Activated CD8-positive, alpha-beta memory T cell treated with anti-CD3 and anti-CD28 coated beads, Interleukin-2, amount 50 U/mL, for 1 hour (primary cell): ENCODE data around the gene GRHL1.

Experiments
- DNase-seq: peaks from one replicate; pipeline ENCODE4 v3.0.0-alpha.2; 2020; ENCODE audit errors: extremely low read depth

Gene GRHL1

DNA sequence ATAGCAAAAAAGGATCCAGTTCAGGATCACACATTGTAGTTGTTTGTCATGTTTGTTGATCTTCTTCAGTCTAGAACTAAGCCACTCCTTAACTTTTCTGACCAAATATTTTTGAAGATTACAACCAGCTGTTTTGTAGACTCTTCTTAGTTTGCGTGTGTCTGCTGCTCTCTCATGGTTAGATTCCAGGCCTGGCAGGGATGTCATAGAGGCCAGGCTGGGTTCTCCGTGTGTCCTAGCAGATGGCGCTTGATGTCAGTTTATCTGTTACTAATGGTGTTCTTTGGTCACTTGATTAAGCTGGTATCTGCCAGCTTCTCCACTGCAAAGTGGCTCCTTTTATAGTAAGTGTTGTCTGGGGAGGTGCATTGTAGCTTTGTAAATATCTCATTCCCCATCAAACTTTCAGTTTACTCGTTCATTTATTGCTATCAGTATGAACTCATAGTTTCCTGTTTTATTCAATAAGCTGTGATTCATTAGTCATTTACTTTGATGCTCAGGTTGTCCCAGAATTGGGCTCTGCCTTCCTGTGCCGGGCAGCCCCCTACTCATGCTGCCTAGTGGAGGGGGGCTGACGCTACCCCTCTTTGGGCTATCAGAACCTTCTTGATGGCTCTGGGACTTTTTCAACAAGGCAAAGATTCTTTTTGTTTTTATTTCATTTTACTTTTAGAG, 42.1 kb downstream of the GRHL1 start:
- DNase-seq = no peak

DNA sequence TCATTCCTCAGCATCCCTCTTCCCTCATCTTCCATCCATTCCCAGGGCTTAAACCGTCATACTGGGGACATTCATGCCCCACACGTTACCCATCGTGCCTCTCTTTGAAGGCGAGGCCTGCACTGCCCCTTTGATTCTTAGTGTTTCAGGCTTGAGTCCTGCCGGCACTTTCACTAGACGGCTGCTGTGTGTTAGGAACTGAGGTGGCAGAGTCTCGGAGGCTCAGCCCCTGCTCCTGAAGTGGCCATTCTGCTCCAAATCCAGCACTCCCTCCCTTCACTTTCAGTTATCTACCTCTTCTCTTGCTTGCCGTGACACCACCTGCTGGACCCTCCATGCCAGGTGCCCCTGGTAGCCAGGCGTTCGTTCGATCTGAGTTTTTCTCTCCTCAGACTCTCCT, 43.0 kb downstream of the GRHL1 start:
- no peak for DNase-seq

DNA sequence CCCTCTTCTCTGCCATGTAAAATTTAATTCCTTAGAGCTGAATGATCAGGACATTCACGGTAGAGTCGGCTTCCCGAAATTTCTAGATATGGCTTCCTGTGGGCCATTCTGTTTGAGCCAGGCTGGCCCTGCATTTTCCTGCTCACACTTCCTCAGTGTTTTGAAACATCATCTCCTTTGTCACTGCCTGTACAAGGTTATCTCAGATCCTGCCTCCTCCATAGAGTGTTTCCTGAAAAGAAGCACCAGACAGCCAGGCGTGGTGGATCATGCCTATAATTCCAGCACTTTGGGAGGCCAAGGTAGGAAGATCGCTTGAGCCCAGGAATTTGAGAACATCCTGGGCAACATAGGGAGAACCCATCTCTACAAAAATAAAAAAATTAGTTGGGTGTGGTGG, 43.6 kb downstream of the GRHL1 start:
- no peak for DNase-seq

DNA sequence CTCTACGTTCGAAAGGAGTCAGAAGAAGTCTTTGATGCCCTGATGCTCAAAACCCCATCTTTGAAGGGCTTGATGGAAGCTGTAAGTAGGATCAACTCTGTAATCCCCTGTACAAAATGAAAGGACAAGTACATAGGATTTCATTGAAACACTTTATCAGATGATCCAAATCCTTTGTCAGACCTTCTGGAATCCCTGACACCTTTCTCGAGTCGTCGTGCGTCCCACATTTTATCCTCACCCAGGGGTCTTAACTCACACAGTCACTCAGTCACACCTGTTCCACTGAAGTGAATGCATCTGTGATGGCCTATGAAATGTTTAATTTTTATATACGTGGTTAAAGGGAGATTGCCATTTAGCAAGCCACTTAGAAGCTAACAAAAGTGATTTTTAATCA, 44.8 kb downstream of the GRHL1 start:
- no peak for DNase-seq

DNA sequence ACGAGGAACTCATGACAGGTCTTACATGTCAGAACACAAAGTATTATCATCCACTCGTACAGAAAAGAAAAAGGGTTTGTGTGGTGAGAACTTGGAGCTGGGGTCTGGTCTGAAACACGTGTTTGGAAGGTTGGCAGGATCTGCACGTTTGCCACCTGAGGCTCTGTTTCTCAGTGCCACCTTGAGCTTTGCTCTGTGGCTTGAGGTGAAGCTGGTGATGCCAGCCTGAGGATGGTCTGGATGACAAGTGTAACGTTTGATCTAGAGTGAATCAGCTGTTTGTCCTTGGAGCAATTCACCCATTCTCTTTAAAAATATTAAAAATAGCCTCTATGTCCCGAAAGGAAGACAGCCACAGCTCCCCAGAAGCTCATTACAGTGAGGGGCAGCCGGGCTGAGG, 46.4 kb downstream of the GRHL1 start:
- no peak for DNase-seq

DNA sequence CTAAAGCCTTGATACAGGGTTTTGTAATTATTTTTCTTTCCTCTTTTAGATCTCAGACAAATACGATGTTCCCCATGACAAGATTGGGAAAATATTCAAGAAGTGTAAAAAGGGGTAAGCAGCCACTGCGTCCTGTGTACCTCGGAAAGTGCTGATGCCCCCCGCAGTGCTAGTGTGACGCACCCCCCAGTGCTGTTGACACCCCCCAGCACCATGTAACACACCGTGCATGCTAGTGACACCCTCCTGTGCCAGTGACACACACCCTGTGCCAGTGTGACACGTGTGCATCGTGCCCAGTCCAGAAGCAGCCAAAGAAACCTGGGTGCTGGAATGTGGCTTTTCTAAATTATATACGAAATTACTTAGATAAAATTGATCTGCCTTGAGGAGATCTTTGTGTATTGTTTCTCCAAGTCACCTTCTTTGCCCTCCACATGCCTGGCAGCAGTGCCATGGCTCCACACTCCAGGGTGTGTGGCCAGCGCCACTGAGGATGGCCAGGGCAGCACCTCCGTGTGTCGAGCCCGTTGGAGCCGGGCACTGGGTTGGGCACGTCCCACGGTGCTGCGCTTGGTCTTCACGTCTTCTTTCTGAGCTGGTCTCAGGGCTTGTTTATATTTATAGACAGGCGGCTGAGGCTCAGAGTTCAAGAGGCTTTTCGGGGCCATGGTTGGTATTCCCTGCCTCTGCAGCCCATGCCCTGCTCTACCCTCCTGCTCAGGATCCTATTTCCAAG, 47.6 kb downstream of the GRHL1 start:
- DNase-seq = no peak

DNA sequence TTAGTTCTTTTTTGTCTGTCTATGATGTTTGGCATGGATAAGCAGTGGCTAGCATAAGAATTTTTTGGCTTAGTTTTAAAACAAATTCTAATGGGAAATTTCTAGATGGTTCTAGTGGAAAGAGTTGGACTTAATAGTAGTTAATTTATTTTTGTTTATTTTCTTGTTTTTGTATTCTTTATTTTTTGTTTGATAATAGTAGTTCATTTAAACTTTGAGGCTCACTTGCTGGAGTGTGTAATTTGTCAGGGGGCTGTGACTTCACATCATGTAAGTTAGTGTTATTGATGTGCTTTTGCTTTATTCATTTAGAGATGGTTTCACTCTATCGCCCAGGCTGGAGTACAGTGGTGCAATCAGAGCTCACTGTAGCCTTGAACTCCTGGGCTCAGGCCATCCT, 48.2 kb downstream of the GRHL1 start:
- no peak for DNase-seq

DNA sequence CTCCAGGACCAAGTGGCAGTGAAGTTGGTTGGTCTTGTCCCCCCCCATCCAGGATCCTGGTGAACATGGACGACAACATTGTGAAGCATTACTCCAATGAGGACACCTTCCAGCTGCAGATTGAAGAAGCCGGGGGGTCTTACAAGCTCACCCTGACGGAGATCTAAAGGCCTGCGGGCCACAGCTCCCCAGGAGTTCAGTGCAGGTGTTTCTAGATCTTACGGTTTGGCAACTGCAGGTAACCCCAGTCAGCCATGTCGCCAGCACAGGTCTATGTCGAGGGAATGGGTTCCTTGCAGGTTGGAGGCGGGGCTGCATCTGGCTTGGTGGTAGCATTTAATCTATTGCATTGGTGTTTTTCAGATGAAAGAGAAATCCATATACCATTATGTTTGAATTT, 49.0 kb downstream of the GRHL1 start:
- DNase-seq = no peak

DNA sequence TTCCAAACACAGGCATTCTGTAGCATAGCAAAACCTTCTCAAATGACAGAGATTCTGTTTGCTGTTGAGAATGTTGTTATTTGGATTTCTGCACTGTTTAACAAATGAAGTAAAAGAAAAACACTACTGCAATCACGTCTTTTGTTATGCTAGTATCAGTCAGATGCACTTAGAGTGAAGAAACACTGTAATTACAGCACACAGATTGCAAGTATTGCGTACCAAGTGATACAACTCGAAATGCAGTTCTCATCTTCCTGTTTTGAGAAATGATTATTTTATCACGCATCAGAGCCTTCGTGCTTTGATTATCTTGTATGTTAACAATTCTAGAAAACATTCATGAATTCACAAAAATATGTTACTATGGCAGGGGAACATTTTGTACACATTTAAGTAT, 50.1 kb downstream of the GRHL1 start:
- DNase-seq = no peak

DNA sequence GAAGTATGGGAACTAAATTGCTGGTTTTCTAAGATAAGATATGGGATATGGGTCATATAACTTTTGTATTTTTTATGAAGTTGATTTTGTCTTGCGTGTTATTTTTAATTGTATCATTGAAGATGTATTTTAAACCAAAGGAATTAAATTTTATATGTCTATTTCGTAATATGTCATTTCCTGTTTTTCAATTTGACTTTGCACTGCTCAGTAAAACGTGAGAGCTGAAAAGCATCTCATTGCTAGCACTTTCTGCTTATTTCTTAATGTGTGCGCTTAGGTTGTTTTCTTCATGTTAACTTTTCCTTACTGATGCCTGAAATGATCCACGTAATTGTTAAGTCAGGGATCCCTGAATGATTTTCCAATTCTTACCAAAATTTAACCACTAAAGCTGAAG, 50.6 kb downstream of the GRHL1 start:
- DNase-seq = no peak

DNA sequence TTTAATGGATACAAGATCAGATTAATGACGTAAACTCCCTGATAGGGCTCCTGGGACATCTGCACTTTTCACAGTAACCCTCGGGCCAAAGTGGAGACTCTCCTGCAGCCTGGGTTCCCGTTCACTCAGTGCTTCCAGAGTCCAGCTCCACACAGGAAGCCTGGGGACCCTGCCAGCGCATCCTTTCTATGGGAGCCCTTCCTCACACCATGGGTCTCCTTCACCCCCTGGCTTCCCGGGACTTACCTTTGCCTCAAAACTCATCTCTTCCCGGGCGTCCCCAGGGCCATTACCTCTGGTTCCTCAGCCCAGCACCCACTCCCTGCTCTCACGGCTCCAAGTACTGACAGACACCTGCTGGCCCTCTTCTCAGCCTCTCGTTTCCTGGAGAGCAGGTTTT, 51.2 kb downstream of the GRHL1 start:
- no peak for DNase-seq

DNA sequence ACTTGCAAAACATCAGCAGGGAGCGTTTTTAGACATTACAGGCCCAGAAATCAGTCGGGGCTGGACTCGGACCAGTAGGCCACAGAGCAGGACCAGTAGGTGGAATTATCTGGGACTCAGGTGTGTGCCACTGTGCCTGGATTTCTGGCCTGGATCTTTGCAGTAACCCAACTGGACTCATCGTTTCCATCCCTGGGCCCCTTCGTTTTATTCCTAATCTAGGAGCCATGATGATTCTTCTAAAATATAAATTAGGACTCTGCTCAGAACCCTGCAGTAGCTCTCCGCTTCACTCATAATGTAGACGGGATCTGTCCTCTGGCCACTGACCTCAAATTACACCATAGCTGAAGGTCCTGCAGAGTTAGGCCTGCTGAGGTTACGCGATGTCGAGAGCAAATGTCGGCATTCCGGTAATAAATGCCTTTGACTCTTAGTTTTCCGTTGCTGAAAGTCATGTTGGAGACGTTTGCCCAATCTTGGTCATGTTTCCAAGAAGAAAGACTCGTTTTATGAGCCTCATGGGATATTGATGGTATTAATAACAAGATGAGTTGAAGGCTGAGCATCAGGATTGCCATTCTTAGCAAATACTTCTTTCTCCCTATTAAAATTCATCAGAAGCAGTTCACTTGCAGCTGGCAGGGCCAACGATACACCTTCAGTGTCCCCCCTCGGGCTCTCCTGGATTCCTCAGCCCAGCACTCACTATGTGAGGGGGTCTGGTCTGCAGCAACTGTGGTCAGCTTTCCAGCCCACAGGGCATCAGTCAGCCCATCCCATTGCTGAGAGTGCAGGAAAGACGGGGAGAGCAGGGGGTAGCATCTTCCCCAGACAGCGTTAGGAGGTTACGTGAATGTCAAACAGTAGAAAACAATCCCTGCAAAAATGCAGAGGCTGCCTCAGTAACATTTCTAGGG, 52.0 kb downstream of the GRHL1 start:
- DNase-seq = no peak

DNA sequence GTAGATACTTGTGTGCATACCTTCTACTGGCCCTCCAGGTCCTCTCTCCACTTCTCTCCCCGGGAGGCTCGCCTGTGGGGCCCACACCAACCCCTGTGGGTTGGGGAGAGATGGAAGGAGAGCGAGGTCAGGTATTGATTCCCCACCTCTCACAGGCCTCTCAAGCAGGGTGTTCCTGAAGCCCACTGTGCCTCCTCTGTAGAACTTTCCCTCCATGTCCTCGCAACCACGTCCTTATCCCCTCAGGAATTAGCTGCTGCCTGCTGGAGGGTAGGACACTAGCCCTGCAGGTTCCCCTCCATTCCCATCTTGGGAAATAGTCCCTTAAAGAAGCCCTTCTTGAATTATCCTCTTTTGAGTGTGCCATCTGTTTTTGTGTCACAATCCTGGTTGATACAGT, 52.9 kb downstream of the GRHL1 start:
- no peak for DNase-seq

DNA sequence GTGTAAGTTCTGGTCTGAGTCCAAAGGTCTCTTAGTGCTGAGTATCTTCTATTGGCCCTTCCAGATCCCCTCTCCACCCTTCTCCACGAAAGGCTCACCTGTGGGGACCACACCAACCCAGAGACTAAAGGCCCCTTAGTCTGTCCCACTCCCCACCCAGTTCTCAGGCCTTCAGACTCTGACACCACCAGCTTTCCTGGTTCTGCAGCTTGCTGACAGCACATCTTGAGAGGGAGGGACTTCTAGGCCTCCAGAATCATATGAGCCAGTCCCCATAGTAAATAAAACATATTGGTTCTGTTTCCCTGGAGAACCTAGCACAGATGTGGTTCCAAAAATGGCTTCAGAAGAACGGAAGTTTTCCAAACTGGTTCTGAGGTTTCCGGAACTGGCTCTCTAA, 53.3 kb downstream of the GRHL1 start:
- no peak for DNase-seq

DNA sequence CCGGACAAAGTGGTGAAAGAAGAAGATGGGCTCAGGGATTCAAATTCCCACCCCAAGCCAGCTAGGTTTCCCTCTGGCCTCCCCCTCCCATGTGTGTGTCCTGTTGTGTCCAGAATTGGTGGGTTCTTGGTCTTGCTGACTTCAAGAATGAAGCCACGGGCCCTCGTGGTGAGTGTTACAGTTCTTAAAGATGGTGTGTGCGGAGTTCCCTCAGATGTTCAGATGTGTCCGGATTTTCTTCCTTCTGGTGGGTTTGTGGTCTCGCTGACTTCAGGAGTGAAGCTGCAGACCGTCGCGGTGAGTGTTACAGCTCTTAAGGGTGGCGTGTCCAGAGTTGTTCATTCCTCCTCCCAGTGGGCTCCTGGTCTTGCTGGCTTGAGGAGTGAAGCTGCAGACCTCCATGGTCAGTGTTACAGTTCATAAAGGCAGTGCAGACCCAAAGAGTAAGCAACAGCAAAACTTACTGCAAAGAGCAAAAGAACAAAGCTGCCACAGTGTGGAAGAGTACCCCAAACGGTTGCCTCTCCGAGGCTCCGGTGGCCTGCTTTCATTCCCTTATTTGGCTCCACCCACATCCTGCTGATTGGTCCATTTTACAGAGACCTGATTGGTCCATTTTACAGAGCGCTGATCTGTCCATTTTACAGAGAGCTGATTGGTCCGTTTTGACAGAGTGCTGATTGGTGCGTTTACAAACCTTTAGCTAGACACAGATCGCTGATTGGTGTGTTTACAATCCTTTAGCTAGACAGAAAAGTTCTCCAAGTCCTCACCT, 54.2 kb downstream of the GRHL1 start:
- no peak for DNase-seq

DNA sequence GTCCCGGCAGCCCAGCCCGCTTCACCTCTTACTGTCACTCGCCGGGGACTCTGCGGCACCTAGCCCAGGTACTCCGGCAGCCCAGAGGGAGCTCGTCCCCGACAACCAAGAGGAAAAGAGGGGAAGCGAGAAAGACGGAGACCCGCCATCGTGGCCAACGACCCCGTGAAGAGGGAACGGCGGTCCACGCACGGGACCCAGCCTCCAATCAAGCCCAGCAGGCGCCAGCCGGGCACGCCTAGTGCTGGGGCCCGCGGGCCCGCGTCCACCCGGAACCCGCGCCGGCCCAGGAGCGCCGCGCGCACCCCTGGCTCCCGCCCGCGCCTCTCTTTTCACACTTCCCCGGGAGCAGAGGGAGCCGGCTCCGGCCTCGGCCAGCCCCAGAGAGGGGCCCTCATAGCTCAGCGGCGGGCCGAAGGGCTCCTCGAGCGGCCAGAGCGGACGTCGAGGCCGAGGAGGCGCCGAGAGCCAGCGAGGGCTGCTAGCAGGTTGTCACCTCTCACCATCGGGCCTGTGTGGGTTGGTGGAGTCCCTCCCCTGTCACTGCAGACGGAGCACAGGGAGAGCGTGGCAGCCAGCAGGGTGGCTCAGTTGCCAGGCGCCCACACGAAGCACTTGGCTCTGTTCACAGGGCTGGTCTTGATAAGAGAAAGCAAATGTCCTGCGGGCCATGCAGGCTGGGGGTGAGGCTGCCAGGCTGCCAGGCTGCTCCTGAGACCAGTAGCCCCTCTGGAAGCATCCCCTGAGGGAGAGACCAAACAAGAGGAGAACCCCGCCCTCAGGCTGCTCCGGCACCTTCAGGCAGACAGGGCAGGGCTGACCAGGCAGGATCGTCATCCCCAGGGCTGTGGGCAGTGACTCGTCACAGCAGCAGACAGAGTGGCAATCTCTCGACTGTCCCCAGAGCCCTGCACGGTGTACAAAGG, 55.0 kb downstream of the GRHL1 start:
- no peak for DNase-seq

DNA sequence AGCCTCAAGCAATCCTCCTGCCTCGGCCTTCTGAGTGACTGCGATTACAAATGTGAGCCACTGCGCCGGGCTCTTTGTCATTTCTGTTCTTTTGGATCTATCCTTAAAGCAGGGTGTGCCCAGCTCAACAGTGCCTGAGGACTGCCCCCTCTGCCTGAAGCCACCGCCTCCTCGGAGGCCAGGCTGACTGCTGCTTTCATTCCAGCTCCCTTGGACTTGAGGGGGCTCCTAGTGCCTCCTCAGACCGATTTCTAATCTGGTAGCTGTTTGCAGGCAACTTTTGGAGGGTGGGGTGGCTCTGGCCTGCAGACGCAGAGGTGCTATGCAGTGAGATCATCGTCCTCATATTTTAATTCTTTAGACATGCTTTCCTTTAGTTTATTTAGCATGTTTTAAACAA, 55.9 kb downstream of the GRHL1 start:
- no peak for DNase-seq

DNA sequence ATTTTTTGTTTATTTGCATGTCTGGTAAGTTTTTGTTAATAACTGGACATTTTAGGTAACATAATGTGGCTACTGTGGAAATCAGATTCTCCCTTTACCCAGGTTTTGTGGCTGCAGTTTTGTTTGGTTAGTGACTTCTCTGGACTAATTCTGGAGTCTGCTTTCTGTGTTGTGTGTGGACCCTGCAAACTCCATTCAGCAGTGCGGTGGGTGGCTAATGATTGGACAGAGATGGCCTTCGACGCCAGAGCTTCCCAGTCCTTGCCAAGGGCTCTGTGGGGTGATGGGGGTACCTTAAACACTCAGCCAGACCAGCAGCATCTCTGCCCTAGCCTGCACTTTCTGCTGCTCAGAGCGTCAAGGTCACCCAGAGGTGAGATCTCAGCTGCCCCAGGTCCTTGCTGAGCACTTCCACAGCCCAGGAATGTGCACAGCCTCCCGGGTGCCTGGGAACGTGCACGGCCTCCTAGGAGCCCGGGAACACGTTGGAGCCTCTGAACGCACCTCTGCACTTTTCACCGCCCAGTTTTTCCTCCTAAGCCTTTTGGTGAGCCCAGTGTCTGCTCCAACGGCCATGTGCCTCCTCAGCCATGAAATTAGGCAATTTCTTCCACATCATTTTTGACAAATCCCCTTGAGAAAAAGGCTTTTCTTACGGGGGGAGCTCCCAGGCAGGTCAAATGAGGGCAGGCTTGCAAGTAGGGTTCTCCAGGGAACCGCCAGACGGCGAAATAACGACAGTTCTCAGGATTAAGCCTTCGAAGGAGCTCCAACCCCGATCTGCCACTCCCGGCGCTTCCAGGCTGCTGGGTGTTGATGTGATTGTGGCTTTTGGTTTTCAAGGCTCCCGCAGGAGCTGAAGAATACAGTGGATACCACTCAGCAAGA, 56.7 kb downstream of the GRHL1 start:
- DNase-seq = no peak

DNA sequence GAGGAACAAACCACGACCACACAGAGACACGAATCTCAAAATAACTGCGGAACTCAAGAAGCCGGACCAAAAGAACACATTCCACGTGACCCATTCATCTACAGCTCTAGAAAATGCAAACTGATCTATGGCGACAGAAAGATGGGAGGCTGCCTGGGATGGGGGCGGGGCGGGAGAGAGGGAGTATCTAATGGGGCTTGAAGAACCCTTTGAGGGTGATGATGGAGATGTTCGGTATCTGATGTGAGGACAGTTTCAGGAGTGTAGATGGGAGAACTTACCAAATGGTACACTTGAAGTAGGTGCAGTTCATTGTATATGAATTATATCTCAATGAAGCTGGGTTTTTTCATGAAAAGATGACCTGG, 57.3 kb downstream of the GRHL1 start:
- no peak for DNase-seq

DNA sequence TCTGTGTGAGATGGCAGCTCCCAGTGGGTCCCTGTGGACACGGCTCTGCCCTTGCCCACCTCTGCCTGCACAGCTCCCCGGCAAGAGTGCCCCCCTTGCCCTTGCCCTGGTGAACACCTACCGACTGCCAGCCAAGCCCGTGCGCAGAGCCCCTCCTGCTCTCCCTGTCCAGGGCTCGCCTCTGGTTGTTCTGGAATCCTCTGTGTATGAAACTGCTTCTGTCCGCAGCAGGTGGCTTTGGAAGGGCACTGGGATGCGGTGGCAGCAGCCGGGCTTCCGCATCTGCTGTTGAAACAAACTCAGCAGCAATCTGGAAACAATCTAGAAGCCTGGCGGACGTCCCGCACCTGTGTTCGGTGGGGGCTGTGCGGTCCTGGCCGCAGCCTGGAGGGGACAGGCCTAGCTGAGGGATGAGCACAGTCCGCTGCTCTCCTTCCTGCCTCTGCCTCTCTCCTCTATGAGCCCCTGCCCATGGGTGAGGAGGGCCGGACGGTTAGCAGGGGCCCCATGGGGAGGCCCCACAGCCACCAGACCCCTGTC, 57.8 kb downstream of the GRHL1 start:
- DNase-seq = no peak
